HCEC 1CT (cell line): Measurements from ENCODE around the gene THSD8.
A peak's percentile ranks its signal among the peaks of the same experiment; 100 is the strongest.

Experiments
- DNase-seq: peaks from one replicate; pipeline ENCODE4 v3.0.0-alpha.2; 2017

The THSD8 gene

GRCh38 chr19:12782174-12782423, 19.8 kb upstream of the THSD8 start:
- DNase-seq: no peak

DNA sequence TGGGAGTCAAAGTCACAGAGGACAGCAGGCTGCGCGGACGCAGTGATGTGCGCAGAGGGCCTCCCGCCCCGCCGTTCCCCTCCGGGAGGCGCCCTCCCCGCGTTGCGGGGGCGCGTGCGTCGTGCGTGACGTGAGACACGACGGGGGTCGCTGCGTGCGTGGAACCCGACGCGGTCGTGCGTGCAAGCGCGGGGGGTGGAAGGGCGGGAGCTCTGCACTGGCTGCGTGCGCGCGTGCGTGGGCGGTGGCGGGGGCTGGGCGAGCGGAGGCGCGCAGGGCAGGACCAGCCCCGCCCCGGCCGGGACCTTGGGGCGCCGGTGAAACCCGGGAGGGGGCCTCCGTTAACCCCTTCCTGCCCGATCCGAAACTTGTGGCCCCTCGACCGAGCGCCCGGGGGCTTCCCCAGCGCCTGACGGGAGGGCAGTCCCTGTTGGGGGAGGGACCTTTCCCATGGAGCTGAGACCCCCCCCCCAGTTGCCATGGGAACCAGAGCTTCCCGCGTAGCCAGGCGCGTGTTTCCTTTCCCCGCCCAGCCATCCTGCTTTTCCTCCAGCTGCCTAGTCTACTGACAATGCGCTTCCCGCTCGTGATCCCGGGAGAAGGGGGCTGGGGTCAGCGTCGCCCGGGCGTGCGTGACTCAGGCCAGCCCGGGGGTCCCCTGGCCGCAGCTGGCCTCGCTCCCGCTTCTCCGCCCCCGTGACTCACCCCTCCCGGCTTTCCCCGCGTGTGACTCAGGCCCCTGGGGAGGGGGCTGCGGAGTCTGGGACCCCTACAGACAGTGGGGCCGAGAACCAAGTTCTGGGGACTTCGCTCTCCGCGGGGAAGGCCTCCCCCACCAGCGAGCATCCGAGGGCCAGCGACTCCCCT, 19.2 kb upstream of the THSD8 start:
- peak; percentile 63 for DNase-seq

GRCh38 chr19:12783291-12783848, 18.5 kb upstream of the THSD8 start:
- no peak for DNase-seq

DNA sequence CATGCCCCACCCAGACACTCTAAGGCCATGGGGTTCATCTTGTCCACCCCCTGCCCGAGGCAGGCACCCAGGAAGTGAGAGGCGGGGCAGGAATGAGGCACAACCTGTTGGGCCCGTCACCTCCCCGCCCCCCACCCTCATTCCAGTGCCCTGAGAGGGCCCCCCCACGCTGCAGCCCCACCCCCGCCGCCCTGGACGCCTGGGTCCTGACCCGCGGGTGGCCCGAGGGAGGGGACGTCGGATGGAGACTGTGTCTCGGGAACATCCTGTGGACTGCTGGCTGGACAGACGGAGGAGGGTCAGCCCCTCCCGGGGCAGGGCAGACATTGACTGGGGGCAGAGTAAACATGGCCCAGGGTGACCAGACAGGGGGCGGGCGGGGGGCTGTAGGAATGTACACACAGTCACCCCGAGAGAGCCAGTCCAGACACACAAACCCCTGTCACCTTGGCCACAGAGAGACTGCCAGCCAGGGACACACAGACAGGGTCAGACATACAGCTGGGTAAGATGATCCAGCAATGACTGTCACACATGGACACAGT, 17.9 kb upstream of the THSD8 start:
- no peak for DNase-seq

GRCh38 chr19:12784394-12784870, 17.4 kb upstream of the THSD8 start:
- DNase-seq: peak; percentile 7

DNA sequence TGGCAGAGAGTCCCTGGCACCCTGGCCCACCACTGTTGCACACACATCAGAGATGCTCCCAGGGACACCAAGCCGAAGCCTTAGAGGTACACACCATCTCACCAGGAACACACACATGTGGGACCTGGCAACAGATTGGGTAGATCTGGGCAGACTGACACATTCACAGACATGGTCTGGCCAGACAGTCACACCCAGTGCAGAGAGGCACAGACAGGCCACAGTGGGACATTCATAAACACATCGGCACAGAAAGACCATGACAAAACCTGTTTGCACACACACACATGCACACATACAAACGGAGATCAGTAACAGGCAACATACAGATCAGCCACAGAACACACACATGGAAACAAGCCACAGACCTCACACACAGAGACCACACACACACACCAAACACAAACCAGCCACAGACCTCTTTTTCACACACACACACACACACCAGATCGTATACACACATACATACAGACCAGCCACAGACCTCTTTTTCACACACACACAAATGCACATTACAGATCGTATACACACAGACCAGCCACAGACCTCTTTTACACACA, 16.9 kb upstream of the THSD8 start:
- DNase-seq: no peak

DNA sequence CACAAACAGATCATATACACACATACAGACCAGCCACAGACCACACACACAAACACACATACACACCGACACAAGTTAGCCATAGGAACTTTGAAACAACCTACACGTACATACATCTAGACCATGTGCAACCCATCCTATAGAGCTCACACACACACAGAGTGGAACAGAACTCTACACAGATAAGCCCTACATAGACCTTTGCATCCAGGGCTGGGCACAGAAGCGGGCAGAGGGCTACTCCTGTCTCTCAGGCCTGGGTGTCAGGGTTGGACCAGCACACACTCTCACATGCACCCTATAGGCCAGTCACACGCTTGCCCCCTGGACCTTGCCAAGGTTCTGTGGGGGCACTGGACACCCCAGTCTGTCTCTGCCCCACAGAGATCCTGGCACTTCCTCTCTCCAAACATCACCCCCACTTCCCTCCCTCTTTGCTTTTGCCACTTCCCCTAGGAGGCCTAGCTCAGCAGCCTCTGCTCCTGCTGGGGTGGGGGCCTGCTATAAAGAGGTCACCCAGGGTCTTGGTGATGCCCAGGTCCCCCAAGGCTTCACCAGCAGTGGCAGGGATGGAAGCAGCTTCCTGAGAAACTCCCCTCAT, 16.3 kb upstream of the THSD8 start:
- DNase-seq: no peak

DNA sequence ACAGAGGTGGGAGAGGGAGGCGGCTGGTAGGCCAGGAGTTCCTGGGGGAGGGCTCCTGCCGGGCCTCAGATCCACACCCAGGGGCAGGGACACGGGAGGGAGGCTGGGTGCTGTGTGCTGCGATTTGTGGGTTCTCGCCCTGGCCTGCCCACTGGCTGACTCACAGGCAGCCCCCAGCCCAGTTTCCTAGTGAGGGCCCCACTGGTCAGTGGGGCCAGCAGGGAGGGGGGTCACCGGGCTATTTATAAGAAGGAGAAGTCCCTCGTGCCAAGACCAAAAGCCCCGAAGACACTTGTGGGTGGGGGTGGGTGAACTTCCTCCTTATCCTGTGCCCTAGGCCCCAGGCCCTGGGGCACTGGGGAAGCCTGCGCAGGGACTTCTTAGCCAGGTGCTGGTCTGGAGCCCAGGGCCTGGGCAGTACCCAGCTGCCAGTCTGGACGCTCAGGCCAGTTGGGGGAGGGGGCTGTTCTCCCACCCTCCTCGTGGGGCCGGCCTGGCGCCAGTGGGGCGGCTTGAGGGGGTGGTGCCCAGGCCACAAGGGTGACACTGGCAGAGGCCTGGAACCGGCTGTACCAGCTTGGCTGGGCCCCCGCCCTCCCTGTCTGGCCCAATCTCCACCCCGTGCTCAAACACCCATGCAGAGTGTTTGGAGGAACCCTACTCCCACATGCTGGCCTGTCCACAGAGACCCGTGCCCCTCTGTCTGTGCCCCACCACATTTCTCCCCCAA, 15.6 kb upstream of the THSD8 start:
- peak; percentile 39 for DNase-seq

GRCh38 chr19:12786952-12787351, 14.9 kb upstream of the THSD8 start:
- DNase-seq: peak; percentile 48

DNA sequence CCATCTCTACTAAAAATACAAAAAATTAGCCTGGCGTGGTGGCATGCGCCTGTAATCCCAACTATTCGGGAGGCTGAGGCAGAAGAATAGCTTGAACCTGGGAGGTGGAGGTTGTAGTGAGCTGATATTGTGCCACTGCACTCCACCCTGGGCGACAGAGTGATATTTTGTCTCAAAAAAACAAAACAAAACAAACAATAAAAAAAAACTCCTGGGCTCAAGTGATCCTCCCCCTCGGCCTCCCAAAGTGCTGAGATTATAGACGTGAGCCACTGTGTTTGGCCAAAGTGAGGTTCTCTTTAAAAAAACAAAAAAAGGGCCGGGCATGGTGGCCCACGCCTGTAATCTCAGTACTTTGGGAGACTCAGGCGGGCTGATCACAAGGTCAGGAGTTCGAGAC, 14.4 kb upstream of the THSD8 start:
- peak; percentile 28 for DNase-seq

- peak; percentile 61 for DNase-seq
Observed at GRCh38 chr19:12788042-12788681, 13.7 kb upstream of the THSD8 start.

DNA sequence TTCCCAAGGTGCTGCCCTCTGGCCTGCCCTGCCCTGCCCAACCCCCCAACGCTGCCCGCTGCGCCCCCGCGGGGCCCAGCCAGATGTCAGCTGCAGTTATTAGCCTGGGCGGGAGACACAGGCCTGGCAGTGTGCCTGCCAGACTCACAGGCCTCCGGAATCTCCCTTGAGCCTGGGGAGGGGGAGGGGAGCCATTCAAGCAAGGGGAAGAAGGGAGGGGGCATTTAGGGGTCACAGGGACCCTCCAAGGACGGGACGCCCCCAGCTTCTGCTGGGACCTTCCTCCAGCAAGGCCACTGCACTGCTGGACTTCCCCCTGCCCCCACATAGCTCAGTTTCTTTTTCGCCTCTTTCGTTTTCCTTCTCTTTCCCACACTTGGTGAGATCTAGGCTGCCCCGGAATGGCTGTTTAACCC, 13.2 kb upstream of the THSD8 start:
- peak; percentile 79 for DNase-seq

GRCh38 chr19:12789098-12789903, 12.6 kb upstream of the THSD8 start:
- DNase-seq: no peak

- DNase-seq: peak; percentile 98
Observed at GRCh38 chr19:12789904-12790619, 11.8 kb upstream of the THSD8 start.

DNA sequence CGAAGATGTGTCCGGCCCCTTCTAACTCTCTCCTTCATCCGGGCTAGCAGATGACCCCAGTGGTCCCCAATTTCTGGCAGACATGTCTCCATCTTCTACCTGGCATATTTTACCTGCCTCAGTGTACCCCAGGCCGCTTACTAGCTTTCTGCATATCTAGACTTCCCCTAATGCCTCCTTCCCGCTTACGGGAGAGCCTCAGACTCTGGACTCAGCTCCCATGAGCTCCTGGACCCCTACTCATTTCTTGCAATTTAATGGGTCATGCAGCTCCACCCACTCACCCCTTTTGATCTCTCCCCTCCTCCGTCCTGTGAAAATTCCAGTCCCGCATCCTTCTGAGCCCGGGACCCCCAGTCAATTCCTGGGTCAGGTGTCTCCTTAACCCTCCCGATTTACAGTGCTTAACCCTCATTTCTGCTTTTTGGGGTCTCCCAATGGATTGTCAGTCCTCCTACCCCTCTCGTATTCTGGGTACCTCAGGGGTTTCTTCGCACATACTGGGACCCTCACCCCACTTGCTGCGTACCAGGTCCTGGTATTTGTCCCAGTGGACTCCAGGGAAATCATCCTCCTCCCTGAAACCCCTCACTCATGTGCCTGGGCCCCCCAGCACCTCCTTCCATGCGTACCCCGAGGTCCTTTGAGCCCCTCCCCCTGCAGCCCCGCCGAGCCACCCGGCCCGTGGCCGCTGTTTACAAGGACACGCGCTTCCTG, 11.1 kb upstream of the THSD8 start:
- DNase-seq: peak; percentile 11

GRCh38 chr19:12791345-12792050, 10.4 kb upstream of the THSD8 start, which contains the start of gene JUNB:
Gene JUNB (plus strand): TSS chr19:12791486. CDS start chr19:12791772, 286 bp downstream.
- peak; percentile 98 for DNase-seq

DNA sequence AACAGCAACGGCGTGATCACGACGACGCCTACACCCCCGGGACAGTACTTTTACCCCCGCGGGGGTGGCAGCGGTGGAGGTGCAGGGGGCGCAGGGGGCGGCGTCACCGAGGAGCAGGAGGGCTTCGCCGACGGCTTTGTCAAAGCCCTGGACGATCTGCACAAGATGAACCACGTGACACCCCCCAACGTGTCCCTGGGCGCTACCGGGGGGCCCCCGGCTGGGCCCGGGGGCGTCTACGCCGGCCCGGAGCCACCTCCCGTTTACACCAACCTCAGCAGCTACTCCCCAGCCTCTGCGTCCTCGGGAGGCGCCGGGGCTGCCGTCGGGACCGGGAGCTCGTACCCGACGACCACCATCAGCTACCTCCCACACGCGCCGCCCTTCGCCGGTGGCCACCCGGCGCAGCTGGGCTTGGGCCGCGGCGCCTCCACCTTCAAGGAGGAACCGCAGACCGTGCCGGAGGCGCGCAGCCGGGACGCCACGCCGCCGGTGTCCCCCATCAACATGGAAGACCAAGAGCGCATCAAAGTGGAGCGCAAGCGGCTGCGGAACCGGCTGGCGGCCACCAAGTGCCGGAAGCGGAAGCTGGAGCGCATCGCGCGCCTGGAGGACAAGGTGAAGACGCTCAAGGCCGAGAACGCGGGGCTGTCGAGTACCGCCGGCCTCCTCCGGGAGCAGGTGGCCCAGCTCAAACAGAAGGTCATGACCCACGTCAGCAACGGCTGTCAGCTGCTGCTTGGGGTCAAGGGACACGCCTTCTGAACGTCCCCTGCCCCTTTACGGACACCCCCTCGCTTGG, 9.6 kb upstream of the THSD8 start:
- DNase-seq: peak; percentile 52

- no peak for DNase-seq
Observed at GRCh38 chr19:12792853-12793289, 9.0 kb upstream of the THSD8 start.
